Natural killer cell (primary cell): Measurements from ENCODE around the gene SLC9B2. TPM values are rescaled to one million over a fixed set of nuclear protein-coding genes. Genes with fewer than 3 reads are reported as not detected.

Source experiments
- ATAC-seq, 3 donors: fragments of 150-1000 bp in 2 of 3; fragments of 200-7000 bp in 1 of 3; cut with Tn5 transposase; 1 replicate in 1 of 3; 2 replicates in 2 of 3; pipeline ENCODE4 v1.10.0; 2021; ENCODE audit warnings: mild to moderate bottlenecking in 2 of 3, moderate library complexity in 2 of 3
- DNase-seq, 2 donors: peaks; one replicate each; pipeline versions ENCODE4 v3.0.0 to v3.0.0-alpha.2; 2013 to 2021; ENCODE audit warnings: mixed read lengths in 1 of 2
- H3K27ac ChIP-seq: one replicate; pipeline ENCODE4 v1.5.1; 2013; ENCODE audit warnings: mild to moderate bottlenecking, low read length
- H3K27me3 ChIP-seq: one replicate; pipeline ENCODE4 v1.6.1; 2013; ENCODE audit warnings: low read length; ENCODE audit not compliant: control insufficient read depth, insufficient read depth
- H3K36me3 ChIP-seq: one replicate; pipeline ENCODE4 v1.6.1; 2013; ENCODE audit warnings: low read length; ENCODE audit not compliant: control insufficient read depth, insufficient read depth
- H3K4me1 ChIP-seq: one replicate; pipeline ENCODE4 v1.6.1; 2013; ENCODE audit warnings: low read length; ENCODE audit not compliant: control insufficient read depth, insufficient read depth
- H3K4me3 ChIP-seq: one replicate; pipeline ENCODE4 v1.5.1; 2013; ENCODE audit warnings: low read length
- H3K9me3 ChIP-seq: one replicate; pipeline ENCODE4 v1.6.1; 2013; ENCODE audit warnings: low read length; ENCODE audit not compliant: control insufficient read depth, insufficient read depth
- H3K27ac Mint-ChIP-seq, 2 donors: one replicate each; pipeline ENCODE4 v1.8.0; 2022; ENCODE audit warnings: mild to moderate bottlenecking in 2 of 2, mixed read lengths in 2 of 2, moderate library complexity in 1 of 2
- H3K27me3 Mint-ChIP-seq, 2 donors: one replicate each; pipeline ENCODE4 v1.8.0; 2022; ENCODE audit warnings: low read depth in 2 of 2, mixed read lengths in 2 of 2
- H3K36me3 Mint-ChIP-seq: one replicate; pipeline ENCODE4 v1.8.0; 2022; ENCODE audit warnings: mixed read lengths
- H3K4me1 Mint-ChIP-seq, 2 donors: one replicate each; pipeline ENCODE4 v1.8.0; 2022; ENCODE audit warnings: mixed read lengths in 2 of 2
- H3K4me3 Mint-ChIP-seq: one replicate; pipeline ENCODE4 v1.8.0; 2022; ENCODE audit warnings: mild to moderate bottlenecking, moderate library complexity, mixed read lengths
- H3K9me3 Mint-ChIP-seq, 2 donors: one replicate each; pipeline ENCODE4 v1.8.0; 2022; ENCODE audit warnings: mixed read lengths in 2 of 2
- WGBS: methylation state at CpG from one replicate; pipeline ENCODE4 v1.1.7; 2013; ENCODE audit warnings: missing lambda C conversion rate; ENCODE audit not compliant: insufficient coverage; 5-methylcytosine and 5-hydroxymethylcytosine counted together
- intact Hi-C: fragments of 100-400 bp; cut with micrococcal nuclease; formaldehyde crosslinking; loops from one replicate; pipeline ENCODE4 v1.14.2; 2022
- total RNA-seq, 4 donors: library from RNA; stranded (reverse); fragments of 120-200 nt in 1 of 4; gene quantifications; one replicate each; pipeline versions ENCODE4 v1.2.3 to v1.2.4, GENCODE V29; 2013 to 2022
- TF ChIP-seq, protein P1 (sequence below): fragments of 200-600 bp; IDR thresholded peaks from one replicate; pipeline ENCODE4 v1.8.0; 2022; ENCODE audit warnings: antibody characterized with exemption

SLC9B2 gene
- total RNA-seq, 3 donors from 2014 or later (not counting 1 experiment from before 2014, with no cell fraction given), result 13.5 to 22.4 (median 17.9) TPM

DNA sequence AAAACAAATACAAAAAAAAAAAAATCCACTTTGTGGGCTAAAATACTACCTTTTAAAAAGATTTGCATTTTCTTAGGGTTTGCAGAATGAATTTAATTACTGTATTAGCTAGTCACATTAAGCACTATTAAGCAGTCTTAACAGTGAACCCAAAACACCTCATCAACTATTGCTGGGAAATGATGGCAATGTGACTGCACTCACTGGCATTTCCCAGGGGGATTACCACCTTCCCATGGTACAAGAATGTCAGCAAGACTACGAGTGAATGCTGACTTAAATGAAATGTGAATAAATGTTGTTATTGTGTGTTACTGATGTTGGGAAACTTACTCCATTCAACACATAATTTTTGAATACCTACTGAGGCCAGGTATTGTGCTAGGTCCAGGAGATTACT is 10.0 kb upstream of the SLC9B2 start:
- intact Hi-C loops, result no loop called here
- Mint-ChIP-seq H3K4me1 (no peaks in the 10 kb centered on the region), H3K9me3 (no peaks in the 10 kb centered on the region), H3K4me3 (no peak overlapping the region), H3K36me3 (peaks cover 35% of the 10 kb centered on the region), H3K27me3 (no peaks in the 10 kb centered on the region), H3K27ac (no peak overlapping the region)
- Histone ChIP-seq H3K36me3 (peaks cover 28% of the 10 kb centered on the region), H3K27ac (no peak overlapping the region), H3K27me3 (no peaks in the 10 kb centered on the region), H3K9me3 (no peaks in the 10 kb centered on the region), H3K4me3 (no peak overlapping the region), H3K4me1 (no peaks in the 10 kb centered on the region)
- no peak for ATAC-seq
- DNase-seq, result no peak
- WGBS, result no CpG with 5 or more reads among the region's 1 CpG
- TF ChIP-seq, protein P1, sequence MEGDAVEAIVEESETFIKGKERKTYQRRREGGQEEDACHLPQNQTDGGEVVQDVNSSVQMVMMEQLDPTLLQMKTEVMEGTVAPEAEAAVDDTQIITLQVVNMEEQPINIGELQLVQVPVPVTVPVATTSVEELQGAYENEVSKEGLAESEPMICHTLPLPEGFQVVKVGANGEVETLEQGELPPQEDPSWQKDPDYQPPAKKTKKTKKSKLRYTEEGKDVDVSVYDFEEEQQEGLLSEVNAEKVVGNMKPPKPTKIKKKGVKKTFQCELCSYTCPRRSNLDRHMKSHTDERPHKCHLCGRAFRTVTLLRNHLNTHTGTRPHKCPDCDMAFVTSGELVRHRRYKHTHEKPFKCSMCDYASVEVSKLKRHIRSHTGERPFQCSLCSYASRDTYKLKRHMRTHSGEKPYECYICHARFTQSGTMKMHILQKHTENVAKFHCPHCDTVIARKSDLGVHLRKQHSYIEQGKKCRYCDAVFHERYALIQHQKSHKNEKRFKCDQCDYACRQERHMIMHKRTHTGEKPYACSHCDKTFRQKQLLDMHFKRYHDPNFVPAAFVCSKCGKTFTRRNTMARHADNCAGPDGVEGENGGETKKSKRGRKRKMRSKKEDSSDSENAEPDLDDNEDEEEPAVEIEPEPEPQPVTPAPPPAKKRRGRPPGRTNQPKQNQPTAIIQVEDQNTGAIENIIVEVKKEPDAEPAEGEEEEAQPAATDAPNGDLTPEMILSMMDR, result no peak

DNA sequence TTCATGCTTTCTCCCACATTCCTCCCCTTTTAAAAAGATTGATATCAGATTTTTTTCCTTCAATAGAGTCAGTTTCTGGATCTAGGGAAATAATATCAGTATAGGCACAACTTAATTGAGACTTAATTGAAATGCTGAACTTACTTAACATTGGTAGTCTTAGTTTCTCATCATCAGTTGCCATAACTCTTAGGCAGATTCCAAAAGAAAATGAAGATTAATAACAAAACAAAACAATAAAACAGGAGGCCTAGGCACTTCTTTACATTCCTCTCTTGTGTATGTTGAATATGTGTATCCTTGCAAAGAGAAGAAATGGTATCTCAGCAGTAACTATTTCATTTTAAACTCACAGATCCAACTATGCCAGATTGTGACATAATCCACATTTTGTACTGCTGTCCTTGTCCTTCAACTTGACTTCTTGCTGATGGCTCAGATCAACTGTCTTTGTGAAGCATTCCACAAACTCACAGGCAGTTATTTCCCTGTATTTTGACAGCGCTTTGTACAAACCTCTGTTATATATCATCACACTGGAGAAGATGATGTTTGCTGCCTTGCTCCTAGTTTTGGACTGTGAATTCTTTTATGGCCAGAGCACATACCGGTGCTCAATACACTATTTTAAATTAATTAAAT is 9.1 kb upstream of the SLC9B2 start:
- Histone ChIP-seq H3K4me1 (no peaks in the 10 kb centered on the region), H3K36me3 (peaks cover 25% of the 10 kb centered on the region), H3K9me3 (no peaks in the 10 kb centered on the region), H3K27me3 (no peaks in the 10 kb centered on the region), H3K27ac (no peak overlapping the region), H3K4me3 (no peak overlapping the region)
- intact Hi-C loops, result no loop called here
- Mint-ChIP-seq H3K9me3 (no peaks in the 10 kb centered on the region), H3K4me1 (no peaks in the 10 kb centered on the region), H3K4me3 (no peak overlapping the region), H3K36me3 (peaks cover 34% of the 10 kb centered on the region), H3K27ac (no peak overlapping the region), H3K27me3 (no peaks in the 10 kb centered on the region)
- DNase-seq, result no peak
- no peak for ATAC-seq
- TF ChIP-seq, protein P1, result no peak
- 100% methylated on average over 1 of the region's 2 CpGs for WGBS

DNA sequence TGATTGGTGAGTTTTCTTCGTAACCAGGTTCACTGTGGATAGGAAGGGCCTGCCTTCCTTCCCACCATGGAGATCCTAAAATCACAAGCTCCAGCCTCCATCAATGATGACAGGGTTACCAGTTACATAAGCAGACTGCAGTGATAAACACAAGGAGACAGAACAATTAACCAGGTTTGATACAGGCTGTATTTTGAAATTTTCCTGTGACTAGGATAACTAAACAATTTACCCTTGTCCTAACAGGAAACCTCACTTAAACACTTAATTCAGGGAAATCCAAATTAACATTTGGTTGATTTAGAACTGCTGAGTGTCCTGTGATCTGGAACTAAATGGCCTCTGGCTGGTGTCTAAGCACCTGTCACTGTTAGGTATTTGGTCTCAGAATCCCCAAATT is 3.1 kb upstream of the SLC9B2 start:
- Mint-ChIP-seq H3K4me3 (no peak overlapping the region), H3K27ac (peak overlapping the region; percentile 50 to 82)
- no CpG with 5 or more reads among the region's 1 CpG for WGBS

More for the DNA sequence above, 3.1 kb upstream of the SLC9B2 start:
- no peak for DNase-seq
- H3K9me3 Mint-ChIP-seq, result no peaks in the 10 kb centered on the region
- no peaks in the 10 kb centered on the region for H3K27me3 Mint-ChIP-seq
- Histone ChIP-seq H3K4me3 (no peak overlapping the region), H3K27me3 (no peaks in the 10 kb centered on the region), H3K36me3 (peaks cover 3% of the 10 kb centered on the region), H3K4me1 (peaks cover 18% of the 10 kb centered on the region), H3K27ac (no peak overlapping the region), H3K9me3 (no peaks in the 10 kb centered on the region)
- TF ChIP-seq, protein P1, result no peak
- H3K36me3 Mint-ChIP-seq, result peaks cover 7% of the 10 kb centered on the region
- no peak for ATAC-seq
- H3K4me1 Mint-ChIP-seq, result peaks cover 23 to 33% of the 10 kb centered on the region in 2 donors
- intact Hi-C loops, result loop anchor here (5.0 kb wide), 1 partner anchor 252 kb away; the partner anchor contains the start of gene UBE2D3
